GM12878 (cell line): Measurements from ENCODE around the gene OTUD6A. TPM values are rescaled to one million over a fixed set of nuclear protein-coding genes. Genes with fewer than 3 reads are reported as not detected.

Source experiments
- ATAC-seq: fragments of 200-7000 bp; cut with Tn5 transposase; 3 replicates; pipeline ENCODE4 v1.9.1; 2020; ENCODE audit warnings: mild to moderate bottlenecking, moderate library complexity
- BruUV-seq: library from RNA; stranded (reverse); fragments of 400-500 nt; replicated peaks from 2 replicates; lab custom pipeline; 2021; lab: Mats Ljungman, UMichigan
- CTCF ChIA-PET: fragments of 300-600 bp; sonication (Branson Sonifier 250); formaldehyde crosslinking; extraction: SDS; loops from one replicate; lab custom pipeline; 2021; ENCODE audit warnings: inconsistent platforms; lab: Yijun Ruan, JAX
- POLR2A ChIA-PET: fragments of 350-600 bp; formaldehyde crosslinking; extraction: SDS; loops from one replicate; lab custom pipeline; 2021; ENCODE audit warnings: inconsistent platforms; lab: Charles Lee
- RAD21 ChIA-PET: fragments of 300-600 bp; sonication (Branson Sonifier 250); formaldehyde crosslinking; loops from one replicate; lab custom pipeline; 2023; ENCODE audit warnings: antibody characterized with exemption; ENCODE audit not compliant: unreplicated experiment; lab: Charles Lee
- SMC1A ChIA-PET: fragments of 300-600 bp; sonication (Branson Sonifier 250); formaldehyde crosslinking; loops from one replicate; lab custom pipeline; 2023; ENCODE audit not compliant: unreplicated experiment, uncharacterized antibody; lab: Charles Lee
- DNase-seq: peaks from one replicate; pipeline ENCODE4 v3.0.0-alpha.2; 2011; ENCODE audit warnings: low read depth, low spot score
- FAIRE-seq: peaks from 3 replicates; lab custom pipeline; 2011; peaks lifted over from hg19 to GRCh38; lab: Jason Lieb, UNC
- H2AFZ ChIP-seq: 2 replicates; pipeline ENCODE4 v1.6.0; 2011; ENCODE audit warnings: low read depth, low read length, control low read depth; ENCODE audit not compliant: control insufficient read depth
- H3K27ac ChIP-seq: 2 replicates; pipeline ENCODE4 v1.5.1; 2011; ENCODE audit warnings: control low read depth; ENCODE audit not compliant: control insufficient read depth, insufficient read depth
- H3K27me3 ChIP-seq, 2 experiments: replicated peaks in 1 of 2; 2 replicates each; pipeline versions ENCODE4 v1.6.0 to v1.6.1; 2011; ENCODE audit warnings: low read length in 1 of 2; ENCODE audit not compliant: control insufficient read depth in 2 of 2, insufficient read depth in 2 of 2
- H3K36me3 ChIP-seq, 2 experiments: 2 replicates each; pipeline ENCODE4 v1.5.1; 2011; ENCODE audit warnings: low read length in 1 of 2; ENCODE audit not compliant: control insufficient read depth in 2 of 2, insufficient read depth in 2 of 2
- H3K4me1 ChIP-seq: 2 replicates; pipeline ENCODE4 v1.6.1; 2011; ENCODE audit warnings: mild to moderate bottlenecking, low read length, moderate library complexity, mixed read lengths; ENCODE audit not compliant: control insufficient read depth, insufficient read depth
- H3K4me2 ChIP-seq: 2 replicates; pipeline ENCODE4 v1.6.0; 2011; ENCODE audit warnings: control low read depth; ENCODE audit not compliant: control insufficient read depth, insufficient read depth
- H3K4me3 ChIP-seq: fragments of 200-600 bp; sonication (generic); 2 replicates; pipeline ENCODE4 v1.5.1; 2016
- H3K79me2 ChIP-seq: 2 replicates; pipeline ENCODE4 v1.6.0; 2011; ENCODE audit warnings: low read length; ENCODE audit not compliant: control insufficient read depth, insufficient read depth
- H3K9ac ChIP-seq: 2 replicates; pipeline ENCODE4 v1.8.0; 2011; ENCODE audit warnings: low read length, control low read depth, mixed read lengths; ENCODE audit not compliant: control insufficient read depth, insufficient read depth
- H3K9me3 ChIP-seq: replicated peaks from 3 replicates; pipeline ENCODE4 v1.5.1; 2011; ENCODE audit warnings: mild to moderate bottlenecking, low read length; ENCODE audit not compliant: control insufficient read depth, insufficient read depth
- H4K20me1 ChIP-seq: 2 replicates; pipeline ENCODE4 v1.6.0; 2011; ENCODE audit not compliant: control insufficient read depth, insufficient read depth
- BHLHE40 ChIP-seq, 2 experiments: fragments of 450-650 bp in 1 of 2; IDR thresholded peaks; 2 replicates each; pipeline ENCODE4 v1.6.1; 2011 to 2017; ENCODE audit warnings: low read depth in 2 of 2, borderline replicate concordance in 1 of 2, improper control_type of control experiment in 1 of 2, low read length in 1 of 2, mild to moderate bottlenecking in 1 of 2
- CREB1 ChIP-seq: IDR thresholded peaks from 2 replicates; pipeline ENCODE4 v1.6.1; 2012; ENCODE audit warnings: low read depth, mild to moderate bottlenecking, inconsistent platforms
- E2F4 ChIP-seq: IDR thresholded peaks from 2 replicates; pipeline ENCODE4 v1.6.1; 2012; ENCODE audit warnings: low read depth, low read length, improper control_type of control experiment
- FOS ChIP-seq: IDR thresholded peaks from 3 replicates; pipeline ENCODE4 v1.6.1; 2011; ENCODE audit warnings: borderline replicate concordance; ENCODE audit not compliant: insufficient read length; ENCODE audit errors: extremely low read depth
- GATAD2B ChIP-seq: fragments of 450-650 bp; conservative IDR thresholded peaks from 2 replicates; pipeline ENCODE4 v1.6.1; 2017; ENCODE audit warnings: low read depth, mild to moderate bottlenecking, moderate library complexity
- HSF1 ChIP-seq: fragments of 150-350 bp; IDR thresholded peaks from 2 replicates; pipeline ENCODE4 v1.6.1; 2014; ENCODE audit warnings: mild to moderate bottlenecking, low read depth, low read length
- IKZF2 ChIP-seq, 2 experiments: fragments of 450-650 bp; IDR thresholded peaks; 2 replicates each; pipeline ENCODE4 v1.6.1; 2017; ENCODE audit warnings: mild to moderate bottlenecking in 2 of 2, moderate library complexity in 2 of 2
- NFYA ChIP-seq: IDR thresholded peaks from 2 replicates; pipeline ENCODE4 v1.6.1; 2011; ENCODE audit warnings: low read depth, mild to moderate bottlenecking, low read length, improper control_type of control experiment, borderline replicate concordance
- NR2C2 ChIP-seq: IDR thresholded peaks from 2 replicates; pipeline ENCODE4 v1.6.1; 2011; ENCODE audit warnings: borderline replicate concordance, low read depth; ENCODE audit not compliant: control insufficient read depth, insufficient read length
- NR2F1 ChIP-seq: fragments of 450-650 bp; conservative IDR thresholded peaks from 2 replicates; pipeline ENCODE4 v1.6.1; 2017; ENCODE audit warnings: mild to moderate bottlenecking
- REST ChIP-seq: IDR thresholded peaks from 2 replicates; pipeline ENCODE4 v1.6.1; 2012; ENCODE audit warnings: mild to moderate bottlenecking, low read depth, low read length
- SUPT20H ChIP-seq: IDR thresholded peaks from 2 replicates; pipeline ENCODE4 v1.6.1; 2011; ENCODE audit warnings: low read depth, mild to moderate bottlenecking, low read length, moderate library complexity, borderline replicate concordance; ENCODE audit not compliant: control insufficient read depth
- TCF3 ChIP-seq: IDR thresholded peaks from 2 replicates; pipeline ENCODE4 v1.6.1; 2012; ENCODE audit warnings: low read depth, mild to moderate bottlenecking, low read length, borderline replicate concordance; ENCODE audit not compliant: insufficient read depth
- TCF7 ChIP-seq: IDR thresholded peaks from 2 replicates; pipeline ENCODE4 v1.6.1; 2014; ENCODE audit warnings: antibody characterized with exemption, borderline replicate concordance
- ZNF217 ChIP-seq: fragments of 450-650 bp; IDR thresholded peaks from 2 replicates; pipeline ENCODE4 v1.6.1; 2017; ENCODE audit warnings: antibody characterized with exemption, mild to moderate bottlenecking
- WGBS: methylation state at CpG from one replicate; pipeline ENCODE4 v1.1.6; 2016; ENCODE audit warnings: low lambda C conversion rate; ENCODE audit not compliant: insufficient replicate concordance, insufficient coverage; ENCODE audit errors: missing lambda C conversion rate; 5-methylcytosine and 5-hydroxymethylcytosine counted together
- in situ Hi-C: fragments of 300-500 bp; cut with MboI; formaldehyde crosslinking; loops from 9 replicates; pipeline ENCODE4 v1.14.3; 2018; ENCODE audit warnings: mixed read lengths
- intact Hi-C: fragments of 100-400 bp; cut with micrococcal nuclease; formaldehyde crosslinking; loops from one replicate; pipeline ENCODE4 v1.14.2; 2022; ENCODE audit not compliant: unreplicated experiment
- polyA plus RNA-seq, 11 experiments: library from polyadenylated mRNA; depleted of rRNA in 4 of 11; unstranded in 6 of 11; stranded (reverse) in 5 of 11; fragments of >200 nt; fragmentation: Nextera tagmentation in 4 of 11; fragmentation: Illumina TruSeq in 1 of 11; extraction: Ambion mirVana in 4 of 11; extraction: Trizol in 1 of 11; gene quantifications; 1 replicate in 1 of 11; 2 replicates in 10 of 11; pipeline versions ENCODE4 v1.2.1 to v1.2.3, GENCODE V29; 2011 to 2016; ENCODE audit warnings: inconsistent platforms in 2 of 11, missing spikeins in 2 of 11, low read depth in 1 of 11
- total RNA-seq, 4 experiments: library from RNA; depleted of rRNA in 3 of 4; stranded (reverse); fragments of >200 nt in 3 of 4; fragmentation: Illumina TruSeq in 1 of 4; extraction: Trizol in 1 of 4; gene quantifications; 2 replicates each; pipeline versions ENCODE4 v1.2.1 to v1.2.3, GENCODE V29; 2013 to 2021

Gene OTUD6A
- total and polyA plus RNA-seq, 10 of the 15 experiments (the other 5 are each of a cell fraction or from before 2014, with no cell fraction given) = not detected

GRCh38 chrX:70026112-70026850 is 36.0 kb upstream of the OTUD6A start:
- SMC1A ChIA-PET = interaction anchor here (1.6 kb wide), 1 partner anchor 9 kb away, joined by 3 read pairs; no protein-coding TSS in a partner anchor
- in situ Hi-C loops = loop anchor here (25.0 kb wide), 2 partner anchors 111 to 411 kb away; partner anchors contain the start of genes DLG3 and IGBP1
- no peak overlapping the region for H3K4me3 ChIP-seq

More at GRCh38 chrX:70026112-70026850, 36.0 kb upstream of the OTUD6A start:
- no peak for DNase-seq
- Histone ChIP-seq H3K9me3 (no peaks in the 10 kb centered on the region), H3K27ac (no peak overlapping the region), H3K27me3 (no peaks in the 10 kb centered on the region), H3K4me1 (no peaks in the 10 kb centered on the region), H3K36me3 (no peaks in the 10 kb centered on the region), H4K20me1 (no peaks in the 10 kb centered on the region), H3K9ac (no peak overlapping the region), H3K4me2 (no peak overlapping the region), H3K79me2 (no peaks in the 10 kb centered on the region), H2AFZ (no peak overlapping the region)
- ChIA-PET CTCF (interaction anchor here (1.2 to 1.5 kb wide), 2 partner anchors 8 to 21 kb away, joined by 3 to 4 read pairs; no protein-coding TSS in a partner anchor), POLR2A (interaction anchor here (0.6 kb wide), 1 partner anchor 613 kb away, joined by 4 read pairs; no protein-coding TSS in a partner anchor), RAD21 (no interaction called here)
- WGBS = 0% methylated on average over 1 of the region's 1 CpG
- no peak for FAIRE-seq
- intact Hi-C loops = no loop called here
- BruUV-seq = no TSS peak
- TF ChIP-seq BHLHE40 (IDR thresholded peaks at IDR 0.05; ENCODE audit: borderline replicate concordance in 1 of 2, low read depth in 2 of 2, low read length in 1 of 2) = no peak
- TF ChIP-seq CREB1 = no peak
- TF ChIP-seq NFYA = no peak
- TF ChIP-seq FOS = no peak
- TF ChIP-seq NR2F1 = no peak
- no peak for TF ChIP-seq IKZF2 (IDR thresholded peaks at IDR 0.05)
- no peak for TF ChIP-seq SUPT20H
- no peak for TF ChIP-seq HSF1
- no peak for TF ChIP-seq TCF3
- no peak for TF ChIP-seq TCF7
- no peak for TF ChIP-seq REST
- no peak for TF ChIP-seq E2F4
- TF ChIP-seq ZNF217 = no peak
- no peak for TF ChIP-seq NR2C2
- no peak for TF ChIP-seq GATAD2B
- ATAC-seq = no peak
